GM21723 (cell line): ENCODE measurements around the gene PRR3.

ENCODE experiments used
- ATAC-seq: cut with Tn5 transposase; IDR thresholded peaks from one replicate; pipeline ENCODE4 v1.9.1; 2021; ENCODE audit warnings: mild to moderate bottlenecking, moderate library complexity; ENCODE audit not compliant: unreplicated experiment

PRR3 gene

GRCh38 chr6:30533460-30534294, 23.4 kb upstream of the PRR3 start:
- no peak for ATAC-seq

DNA sequence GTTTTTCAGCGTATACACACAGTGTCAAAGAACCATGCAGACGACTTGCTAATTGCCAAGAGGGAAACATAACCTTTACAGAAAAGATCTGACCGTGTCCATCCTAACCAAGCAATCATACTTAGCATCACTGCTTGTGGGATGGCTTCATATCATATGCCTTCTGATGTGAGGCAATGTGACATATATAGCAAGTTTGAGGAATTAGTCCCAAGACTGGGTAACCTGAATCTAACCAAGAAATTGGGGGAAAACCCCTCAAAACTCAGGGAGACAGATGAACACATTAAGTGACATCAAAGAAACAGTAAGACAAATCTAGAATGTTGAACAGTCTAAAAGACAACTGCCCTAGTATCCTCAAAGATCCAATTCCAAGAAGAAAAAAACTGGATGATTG, 19.2 kb upstream of the PRR3 start:
- no peak for ATAC-seq

DNA sequence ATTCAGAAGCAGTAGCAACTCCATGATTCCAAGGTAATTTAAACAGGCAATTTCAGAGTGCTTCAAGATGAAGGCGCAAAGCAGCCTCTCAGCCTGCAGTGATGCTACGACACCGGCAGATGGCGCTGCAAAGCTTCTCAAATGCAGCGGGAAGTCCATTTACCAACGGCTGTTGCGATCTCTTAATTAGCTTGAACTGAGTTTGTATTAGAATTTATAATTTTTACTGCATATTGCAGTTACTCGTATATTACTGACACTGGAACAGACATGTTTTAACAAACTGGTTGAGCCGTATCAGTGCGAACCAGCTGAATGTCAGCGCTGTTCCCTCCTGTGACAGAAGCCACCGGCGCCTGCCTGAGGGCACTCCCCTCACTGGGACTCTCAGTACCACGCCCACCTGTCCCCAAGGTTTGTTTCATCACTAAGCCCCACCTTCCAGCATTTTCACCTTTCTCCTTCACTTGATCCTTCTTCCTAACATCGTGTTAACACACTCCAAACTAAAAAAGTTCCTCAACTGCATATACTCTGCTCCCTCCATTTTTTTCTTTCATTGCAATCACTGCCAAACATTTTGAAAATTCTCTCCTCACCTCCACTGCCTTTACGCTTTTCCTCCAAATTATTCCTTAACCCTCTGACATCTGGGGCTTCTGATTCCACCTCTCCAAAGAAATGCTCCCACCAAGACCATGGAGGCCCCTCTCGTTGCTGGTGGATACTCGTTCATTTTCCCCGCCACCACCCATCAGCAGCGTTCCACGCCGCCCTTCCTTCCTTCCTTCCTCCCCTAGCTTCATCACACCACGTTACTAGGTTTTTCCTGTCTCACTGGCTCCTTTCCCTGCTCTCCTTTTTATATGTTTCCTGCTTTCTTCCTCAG, 15.3 kb upstream of the PRR3 start:
- ATAC-seq: peak; percentile 66

- ATAC-seq: no peak
These were observed 14.7 kb upstream of the PRR3 start for GRCh38 chr6:30542404-30542725.

- no peak for ATAC-seq
These were observed 14.2 kb upstream of the PRR3 start for GRCh38 chr6:30542915-30543314.

- no peak for ATAC-seq
These were observed 13.3 kb upstream of the PRR3 start for GRCh38 chr6:30543821-30544220.

GRCh38 chr6:30544666-30545272, 12.3 kb upstream of the PRR3 start:
- no peak for ATAC-seq

GRCh38 chr6:30547454-30547853, 9.6 kb upstream of the PRR3 start:
- no peak for ATAC-seq

GRCh38 chr6:30548375-30548774, 8.7 kb upstream of the PRR3 start:
- no peak for ATAC-seq

DNA sequence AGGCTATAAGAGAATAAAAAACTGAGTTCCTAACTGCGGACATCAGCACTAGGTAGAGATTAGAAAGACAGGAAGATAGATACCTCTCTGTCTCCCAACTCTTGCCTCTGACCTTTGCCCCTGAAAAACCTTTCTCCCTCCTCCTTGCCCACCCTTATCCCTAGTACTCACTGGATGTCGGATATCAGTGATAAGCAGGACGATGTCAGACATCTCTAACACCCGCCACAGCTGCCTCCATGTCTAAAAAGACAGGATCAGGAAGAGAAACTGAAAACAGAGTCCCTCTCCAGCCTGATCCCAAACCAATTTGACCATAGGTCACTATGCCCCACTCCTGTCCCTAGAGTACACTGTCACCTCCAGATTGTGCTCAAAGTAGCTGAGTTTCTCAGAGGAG, 2.7 kb upstream of the PRR3 start:
- no peak for ATAC-seq

DNA sequence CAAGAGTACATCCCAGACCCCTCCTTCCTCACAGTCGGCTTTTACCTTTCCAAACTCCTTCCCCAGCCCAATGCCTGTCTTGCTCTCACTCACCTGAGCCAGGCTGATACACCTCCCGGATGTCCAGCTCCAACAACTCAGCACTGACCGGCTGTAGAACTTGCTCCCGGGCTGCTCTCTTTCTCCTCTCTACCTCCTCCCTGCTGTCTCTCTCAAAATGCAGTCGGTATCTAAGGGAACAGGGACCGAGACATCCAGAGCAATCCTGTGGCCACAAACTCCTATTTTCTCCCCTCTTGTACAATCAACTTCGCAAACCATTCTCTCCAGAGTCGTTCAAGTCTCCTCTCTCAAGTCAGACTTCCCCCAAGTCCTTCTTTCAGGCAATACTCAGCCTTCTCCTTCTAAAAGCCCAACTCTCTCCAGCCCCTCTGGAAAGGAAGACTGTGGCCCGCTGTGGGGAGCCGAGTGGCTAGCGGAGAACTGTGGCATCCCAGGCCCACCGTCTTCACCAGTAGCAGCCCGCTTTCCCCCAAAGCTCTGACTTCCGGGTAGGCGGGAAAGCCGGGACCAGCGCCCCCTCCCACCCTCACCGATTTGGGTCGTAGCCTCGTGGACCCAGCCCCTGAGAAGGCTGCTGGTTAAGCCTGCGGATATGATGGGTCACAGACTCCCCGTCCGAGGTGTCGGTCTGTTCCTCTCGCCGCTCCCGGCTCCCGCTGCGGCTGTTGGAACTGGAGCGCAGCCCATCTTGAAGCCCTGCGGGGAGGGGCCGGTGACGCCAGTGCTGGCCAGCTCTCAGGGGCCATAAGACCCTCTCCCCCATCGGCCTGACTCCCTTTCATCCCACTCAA, 1.9 kb upstream of the PRR3 start:
- ATAC-seq: no peak

GRCh38 chr6:30555816-30556065, 1.4 kb upstream of the PRR3 start:
- no peak for ATAC-seq

- ATAC-seq: peak; percentile 83
These were observed 809 bp upstream of the PRR3 start, which contains the start of gene GNL1 for GRCh38 chr6:30556066-30556905. GNL1 (minus strand) TSS chr6:30556489; CDS start chr6:30556203, 286 bp downstream.

GRCh38 chr6:30557683-30557981, 537 bp downstream of the PRR3 start:
- ATAC-seq: no peak

DNA sequence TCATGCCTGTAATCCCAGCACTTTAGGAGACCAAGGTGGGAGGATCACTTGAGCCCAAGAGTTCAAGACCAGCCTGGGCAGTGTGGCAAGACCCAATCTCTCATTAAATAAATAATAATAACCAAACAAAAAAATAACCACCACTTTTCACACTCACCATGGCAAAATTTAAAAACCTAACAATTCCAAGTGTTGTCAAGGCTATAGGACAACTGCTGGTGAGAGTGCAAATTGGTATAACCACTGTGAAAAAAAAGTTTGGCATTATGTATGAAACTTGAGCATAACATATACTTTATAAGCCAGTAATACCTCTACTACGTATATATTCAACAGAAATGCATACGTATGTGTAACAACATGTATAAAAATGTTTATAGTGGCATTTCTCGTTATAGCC, 3.8 kb downstream of the PRR3 start:
- ATAC-seq: no peak

DNA sequence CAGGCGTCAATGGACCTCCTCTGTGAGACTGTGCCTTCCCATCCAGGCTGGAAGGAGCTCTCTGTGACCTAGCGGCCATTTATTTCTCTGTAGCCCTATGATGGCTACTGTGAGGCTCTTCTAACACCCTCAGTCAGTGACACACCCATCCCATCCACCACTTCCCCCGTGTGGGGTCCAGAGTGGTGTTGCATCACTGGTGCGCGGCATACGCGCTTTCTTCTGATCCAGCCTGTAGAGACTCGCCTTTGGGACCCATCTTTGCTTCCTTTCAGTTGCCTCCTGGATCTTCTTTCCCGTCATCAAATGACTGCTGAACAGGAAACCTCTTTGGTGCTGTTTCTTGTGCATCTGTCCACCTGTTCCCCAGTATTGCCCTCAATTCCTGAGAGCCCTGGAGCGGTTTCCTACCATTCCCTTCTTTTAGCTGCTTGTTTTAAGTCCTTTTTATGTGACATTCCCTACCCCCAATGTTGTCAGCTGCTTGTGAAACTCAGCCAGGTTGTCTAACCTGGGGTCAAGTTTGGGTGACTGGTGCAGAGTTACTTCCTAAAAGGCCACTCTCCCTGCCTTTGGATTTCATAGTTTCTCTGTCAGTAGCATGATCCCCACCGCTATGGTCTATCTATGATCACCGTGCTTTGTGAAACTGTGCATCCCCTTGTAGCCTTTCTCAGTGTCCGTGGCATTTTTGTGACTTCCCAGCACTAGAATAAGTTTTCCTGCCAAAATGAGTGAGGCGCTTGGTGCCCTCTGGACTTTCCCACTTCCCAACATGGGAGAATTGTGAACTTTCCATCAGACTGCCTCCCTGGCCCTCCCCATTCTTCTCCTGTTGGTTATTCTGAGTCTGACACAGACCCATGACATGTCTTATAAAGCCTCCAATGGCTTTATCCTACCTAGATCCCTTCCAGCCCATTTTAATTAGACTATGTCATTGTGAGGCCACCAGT, 5.7 kb downstream of the PRR3 start:
- no peak for ATAC-seq

- ATAC-seq: no peak
These were observed 7.0 kb downstream of the PRR3 start for GRCh38 chr6:30564114-30564513.

DNA sequence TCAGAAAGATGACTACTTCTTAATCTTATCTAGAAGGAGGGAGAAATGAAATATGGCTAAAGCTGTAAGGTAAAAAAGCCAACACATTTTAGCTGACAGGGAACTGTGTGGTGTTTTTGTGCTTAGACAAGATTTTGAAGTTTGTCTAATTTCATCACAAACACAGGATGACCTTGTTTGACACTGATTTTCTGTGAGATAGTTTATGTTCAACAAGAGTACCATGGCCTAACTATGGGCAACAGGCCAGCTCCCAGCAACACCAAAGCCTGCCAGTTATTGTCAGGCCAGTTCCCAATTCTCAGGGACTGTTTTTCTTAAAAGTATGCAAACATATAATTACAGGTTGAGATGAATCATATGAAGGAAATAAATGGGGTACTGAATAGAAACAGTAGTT, 8.7 kb downstream of the PRR3 start:
- ATAC-seq: no peak

- ATAC-seq: no peak
These were observed 11.2 kb downstream of the PRR3 start for GRCh38 chr6:30568245-30568644.
